OCI-LY1 (cell line): ENCODE results near the gene MBD6.

Experiments
- H2AFZ ChIP-seq: fragments of 200-600 bp; sonication (generic), shearing (Covaris generic); 2 replicates; pipeline ENCODE4 v1.6.0; 2014; ENCODE audit warnings: antibody characterized with exemption, mild to moderate bottlenecking, low read length
- H3F3A ChIP-seq: fragments of 200-600 bp; sonication (generic), shearing (Covaris generic); 2 replicates; pipeline ENCODE4 v1.6.0; 2014; ENCODE audit warnings: mild to moderate bottlenecking, antibody characterized with exemption, low read length, moderate library complexity; ENCODE audit not compliant: insufficient read depth
- H3K27ac ChIP-seq: fragments of 200-600 bp; sonication (generic); 2 replicates; pipeline ENCODE4 v1.5.1; 2014; ENCODE audit warnings: low read length, mixed run types, mild to moderate bottlenecking, low read depth; ENCODE audit not compliant: poor library complexity, severe bottlenecking
- H3K27me3 ChIP-seq: fragments of 200-600 bp; sonication (generic); 2 replicates; pipeline ENCODE4 v1.6.0; 2014; ENCODE audit warnings: antibody characterized with exemption, mild to moderate bottlenecking, low read length, moderate library complexity; ENCODE audit not compliant: insufficient read depth
- H3K36me3 ChIP-seq: fragments of 200-600 bp; sonication (generic); 2 replicates; pipeline ENCODE4 v1.6.1; 2014; ENCODE audit warnings: mild to moderate bottlenecking, antibody characterized with exemption, low read length, moderate library complexity, mixed read lengths; ENCODE audit not compliant: insufficient read depth
- H3K4me1 ChIP-seq: fragments of 200-600 bp; sonication (generic); 2 replicates; pipeline ENCODE4 v1.5.1; 2014; ENCODE audit warnings: mild to moderate bottlenecking, low read length, moderate library complexity; ENCODE audit not compliant: insufficient read depth, severe bottlenecking
- H3K4me2 ChIP-seq: fragments of 200-600 bp; sonication (generic), shearing (Covaris generic); 2 replicates; pipeline ENCODE4 v1.6.1; 2014; ENCODE audit warnings: low read length
- H3K4me3 ChIP-seq: fragments of 200-600 bp; sonication (generic); 2 replicates; pipeline ENCODE4 v1.5.1; 2014; ENCODE audit warnings: low read length, low read depth, mild to moderate bottlenecking, mixed read lengths; ENCODE audit not compliant: poor library complexity, severe bottlenecking
- H3K79me2 ChIP-seq: fragments of 200-600 bp; shearing (Covaris generic); 2 replicates; pipeline ENCODE4 v1.6.1; 2016; ENCODE audit warnings: mixed run types, low read length, mixed read lengths; ENCODE audit not compliant: insufficient read depth
- H3K9ac ChIP-seq: fragments of 200-600 bp; sonication (generic), shearing (Covaris generic); 2 replicates; pipeline ENCODE4 v1.6.1; 2014; ENCODE audit warnings: mild to moderate bottlenecking, low read length, mixed read lengths
- H3K9me2 ChIP-seq: fragments of 200-600 bp; sonication (generic), shearing (Covaris generic); 2 replicates; pipeline ENCODE4 v1.6.1; 2014; ENCODE audit warnings: low read depth, mild to moderate bottlenecking, low read length, mixed read lengths
- H3K9me3 ChIP-seq: fragments of 200-600 bp; shearing (Covaris generic); 2 replicates; pipeline ENCODE4 v1.6.1; 2014; ENCODE audit warnings: low read length, mixed read lengths
- H4K20me1 ChIP-seq: fragments of 200-600 bp; sonication (generic), shearing (Covaris generic); 2 replicates; pipeline ENCODE4 v1.6.0; 2016; ENCODE audit warnings: mild to moderate bottlenecking, low read length; ENCODE audit not compliant: insufficient read depth
- EZH2 ChIP-seq: fragments of 200-600 bp; sonication (generic), shearing (Covaris generic); IDR thresholded peaks from 2 replicates; pipeline ENCODE4 v1.8.0; 2017; ENCODE audit warnings: borderline replicate concordance, mixed run types, mild to moderate bottlenecking, antibody characterized with exemption, low read length, moderate library complexity, mixed read lengths
- TF ChIP-seq, protein P1 (sequence below): fragments of 200-600 bp; sonication (generic), shearing (Covaris generic); IDR thresholded peaks from 2 replicates; pipeline ENCODE4 v1.5.1; 2017; ENCODE audit warnings: mild to moderate bottlenecking, antibody characterized with exemption, low read length, moderate library complexity, mixed read lengths

The MBD6 gene

DNA sequence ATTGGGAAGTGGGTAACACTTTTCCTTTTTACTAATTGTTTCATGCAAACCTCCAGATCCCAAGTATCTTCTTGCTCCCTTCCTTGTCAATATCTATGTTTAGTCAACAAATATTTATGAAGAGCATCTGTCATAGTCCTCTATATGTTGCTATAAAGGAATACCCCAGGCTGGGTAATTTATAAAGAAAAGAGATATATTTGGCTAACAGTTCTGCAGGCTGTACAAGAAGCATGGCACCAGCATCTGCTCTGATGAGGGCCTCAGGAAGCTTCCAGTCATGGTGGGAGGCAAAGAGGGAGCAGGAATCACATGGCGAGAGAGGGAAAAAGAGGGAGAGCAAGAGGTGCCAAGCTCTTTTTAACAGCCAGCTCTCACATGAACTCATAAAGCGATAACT, 31.8 kb downstream of the MBD6 start:
- Histone ChIP-seq H2AFZ (no peak overlapping the region), H3K9me2 (no peaks in the 10 kb centered on the region), H3K27ac (no peak overlapping the region), H3K79me2 (no peaks in the 10 kb centered on the region), H3F3A (no peaks in the 10 kb centered on the region), H3K4me1 (peaks cover 9% of the 10 kb centered on the region), H3K4me2 (no peak overlapping the region), H4K20me1 (no peaks in the 10 kb centered on the region), H3K27me3 (no peaks in the 10 kb centered on the region), H3K9ac (no peak overlapping the region), H3K9me3 (no peaks in the 10 kb centered on the region), H3K4me3 (no peak overlapping the region), H3K36me3 (no peaks in the 10 kb centered on the region)
- no peak for TF ChIP-seq EZH2
- TF ChIP-seq, protein P1, sequence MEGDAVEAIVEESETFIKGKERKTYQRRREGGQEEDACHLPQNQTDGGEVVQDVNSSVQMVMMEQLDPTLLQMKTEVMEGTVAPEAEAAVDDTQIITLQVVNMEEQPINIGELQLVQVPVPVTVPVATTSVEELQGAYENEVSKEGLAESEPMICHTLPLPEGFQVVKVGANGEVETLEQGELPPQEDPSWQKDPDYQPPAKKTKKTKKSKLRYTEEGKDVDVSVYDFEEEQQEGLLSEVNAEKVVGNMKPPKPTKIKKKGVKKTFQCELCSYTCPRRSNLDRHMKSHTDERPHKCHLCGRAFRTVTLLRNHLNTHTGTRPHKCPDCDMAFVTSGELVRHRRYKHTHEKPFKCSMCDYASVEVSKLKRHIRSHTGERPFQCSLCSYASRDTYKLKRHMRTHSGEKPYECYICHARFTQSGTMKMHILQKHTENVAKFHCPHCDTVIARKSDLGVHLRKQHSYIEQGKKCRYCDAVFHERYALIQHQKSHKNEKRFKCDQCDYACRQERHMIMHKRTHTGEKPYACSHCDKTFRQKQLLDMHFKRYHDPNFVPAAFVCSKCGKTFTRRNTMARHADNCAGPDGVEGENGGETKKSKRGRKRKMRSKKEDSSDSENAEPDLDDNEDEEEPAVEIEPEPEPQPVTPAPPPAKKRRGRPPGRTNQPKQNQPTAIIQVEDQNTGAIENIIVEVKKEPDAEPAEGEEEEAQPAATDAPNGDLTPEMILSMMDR, result no peak

DNA sequence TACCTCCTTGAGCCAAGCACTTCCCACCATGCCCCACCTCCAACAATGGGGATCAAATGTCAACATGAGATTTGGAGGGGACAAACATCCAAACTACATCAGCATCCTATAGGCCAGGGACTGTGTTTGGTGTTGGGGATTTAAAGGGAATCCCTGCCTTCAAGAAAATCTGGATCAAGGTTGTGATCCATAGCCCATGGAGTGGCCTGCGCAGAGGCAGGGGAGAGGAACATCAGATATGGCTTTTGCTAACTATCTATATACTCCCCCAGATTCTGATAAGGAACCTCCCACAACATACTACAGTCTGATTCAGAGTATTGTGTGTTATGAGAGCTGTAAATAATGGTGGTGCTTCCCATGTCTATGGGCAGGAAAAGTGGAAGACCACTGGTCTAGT, 32.3 kb downstream of the MBD6 start:
- Histone ChIP-seq H3K27ac (no peak overlapping the region), H3K27me3 (no peaks in the 10 kb centered on the region), H3F3A (no peaks in the 10 kb centered on the region), H3K79me2 (no peaks in the 10 kb centered on the region), H3K4me3 (no peak overlapping the region), H3K36me3 (no peaks in the 10 kb centered on the region), H3K9ac (no peak overlapping the region), H2AFZ (no peak overlapping the region), H3K9me2 (no peaks in the 10 kb centered on the region), H4K20me1 (no peaks in the 10 kb centered on the region), H3K9me3 (no peaks in the 10 kb centered on the region), H3K4me2 (no peak overlapping the region), H3K4me1 (peaks cover 5% of the 10 kb centered on the region)
- no peak for TF ChIP-seq EZH2
- TF ChIP-seq, protein P1, result no peak

DNA sequence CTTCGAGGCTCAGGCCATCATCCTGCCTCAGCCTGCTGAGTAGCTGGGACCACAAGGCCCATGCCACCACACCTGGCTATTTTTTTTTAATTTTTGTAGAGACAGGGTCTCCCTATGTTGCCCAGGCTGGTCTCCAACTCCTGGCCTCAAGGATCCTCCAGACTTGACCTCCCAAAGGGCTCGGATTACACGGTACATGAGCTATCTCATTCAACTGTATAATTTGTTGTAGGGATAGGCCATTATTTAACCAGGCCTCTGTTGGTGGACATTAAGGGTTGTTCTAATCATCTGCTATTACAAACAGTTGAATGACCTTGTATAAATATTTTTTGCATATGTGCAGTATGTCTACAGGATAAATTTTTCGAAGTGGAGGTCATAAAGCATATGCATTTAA, 36.2 kb downstream of the MBD6 start:
- Histone ChIP-seq H3K36me3 (no peaks in the 10 kb centered on the region), H3K27me3 (0 out of 2 replicates have a peak, but pooled peaks cover 5% of the 10 kb centered on the region), H3K4me3 (no peak overlapping the region), H3K27ac (no peak overlapping the region), H3K4me1 (no peaks in the 10 kb centered on the region), H2AFZ (no peak overlapping the region), H4K20me1 (no peaks in the 10 kb centered on the region), H3K9ac (no peak overlapping the region), H3F3A (no peaks in the 10 kb centered on the region), H3K79me2 (no peaks in the 10 kb centered on the region), H3K9me2 (no peaks in the 10 kb centered on the region), H3K9me3 (no peaks in the 10 kb centered on the region), H3K4me2 (no peak overlapping the region)
- no peak for TF ChIP-seq EZH2
- TF ChIP-seq, protein P1, result no peak
